B cell (primary cell): Measurements from ENCODE around the gene MED12L. TPM values are rescaled to one million over a fixed set of nuclear protein-coding genes. Genes with fewer than 3 reads are reported as not detected.

ENCODE experiments used
- ATAC-seq: fragments of 200-7000 bp; cut with Tn5 transposase; one replicate; pipeline ENCODE4 v1.10.0; 2021; ENCODE audit warnings: low read depth, mild to moderate bottlenecking, moderate number of reproducible peaks, moderate library complexity
- CTCF ChIA-PET: fragments of 350-600 bp; sonication (Branson Sonifier 250); formaldehyde crosslinking; loops from one replicate; lab custom pipeline; 2021; ENCODE audit warnings: antibody characterized with exemption, inconsistent platforms; lab: Charles Lee
- POLR2A ChIA-PET: fragments of 350-600 bp; sonication (Branson Sonifier 250); formaldehyde crosslinking; loops from one replicate; lab custom pipeline; 2021; ENCODE audit warnings: antibody characterized with exemption; lab: Charles Lee
- DNase-seq: peaks from one replicate; pipeline ENCODE4 v3.0.0; 2013
- H2AFZ ChIP-seq: 2 replicates; pipeline ENCODE4 v1.6.1; 2012; ENCODE audit warnings: mild to moderate bottlenecking, low read depth, low read length; ENCODE audit not compliant: insufficient read depth, poor library complexity, severe bottlenecking
- H3K27ac ChIP-seq, 2 donors: 1 replicate in 1 of 2; 2 replicates in 1 of 2; pipeline ENCODE4 v1.5.1; 2012 to 2013; ENCODE audit warnings: low read length in 2 of 2, mild to moderate bottlenecking in 2 of 2, moderate library complexity in 1 of 2
- H3K27me3 ChIP-seq, 4 experiments: fragments of 200-600 bp in 1 of 4; sonication (generic) in 1 of 4; replicated peaks in 1 of 4; 1 replicate in 2 of 4; 2 replicates in 2 of 4; pipeline versions ENCODE4 v1.6.1 to v1.7.0; 2013 to 2016; ENCODE audit warnings: low read length in 3 of 4, mild to moderate bottlenecking in 2 of 4, mixed read lengths in 1 of 4, moderate library complexity in 1 of 4; ENCODE audit not compliant: insufficient read depth in 4 of 4, control insufficient read depth in 3 of 4; ENCODE audit errors: control extremely low read depth in 1 of 4
- H3K36me3 ChIP-seq, 2 experiments: replicated peaks in 1 of 2; 1 replicate in 1 of 2; 2 replicates in 1 of 2; pipeline versions ENCODE4 v1.6.1 to v1.7.1; 2013; ENCODE audit warnings: low read length in 1 of 2; ENCODE audit not compliant: insufficient read depth in 2 of 2, control insufficient read depth in 1 of 2; ENCODE audit errors: control extremely low read depth in 1 of 2, extremely low read depth in 1 of 2
- H3K4me1 ChIP-seq, 2 donors: fragments of 200-600 bp in 1 of 2; sonication (generic) in 1 of 2; 1 replicate in 1 of 2; 2 replicates in 1 of 2; pipeline versions ENCODE4 v1.5.1 to v1.6.1; 2013 to 2017; ENCODE audit warnings: low read length in 2 of 2; ENCODE audit not compliant: control insufficient read depth in 2 of 2, insufficient read depth in 2 of 2
- H3K4me2 ChIP-seq: replicated peaks from 2 replicates; pipeline ENCODE3; 2012; ENCODE audit warnings: mild to moderate bottlenecking, low read depth, low read length; ENCODE audit not compliant: poor library complexity, severe bottlenecking
- H3K4me3 ChIP-seq, 5 experiments: fragments of 200-600 bp in 1 of 5; sonication (generic) in 1 of 5; 1 replicate in 3 of 5; 2 replicates in 2 of 5; pipeline versions ENCODE4 v1.5.1 to v1.7.0; 2011 to 2016; ENCODE audit warnings: low read length in 4 of 5, mild to moderate bottlenecking in 4 of 5, low read depth in 2 of 5, control low read depth in 1 of 5, moderate library complexity in 1 of 5; ENCODE audit not compliant: insufficient read depth in 1 of 5; ENCODE audit errors: control extremely low read depth in 1 of 5, extremely low read depth in 1 of 5
- H3K79me2 ChIP-seq: fragments of 200-600 bp; sonication (generic); one replicate; pipeline ENCODE4 v1.6.0; 2016; ENCODE audit warnings: low read length; ENCODE audit not compliant: control insufficient read depth, insufficient read depth
- H3K9ac ChIP-seq: fragments of 200-600 bp; sonication (generic); 2 replicates; pipeline ENCODE4 v1.6.1; 2017; ENCODE audit warnings: mild to moderate bottlenecking, low read length, moderate library complexity
- H3K9me3 ChIP-seq, 3 donors: one replicate each; pipeline versions ENCODE4 v1.6.1 to v1.7.1; 2013; ENCODE audit warnings: low read length in 2 of 3; ENCODE audit not compliant: control insufficient read depth in 2 of 3, insufficient read depth in 1 of 3; ENCODE audit errors: control extremely low read depth in 1 of 3
- H4K20me1 ChIP-seq: 2 replicates; pipeline ENCODE4 v1.6.0; 2012; ENCODE audit warnings: mild to moderate bottlenecking, low read length; ENCODE audit not compliant: insufficient read depth, control insufficient read depth, poor library complexity, severe bottlenecking
- H3K27ac Mint-ChIP-seq: one replicate; pipeline ENCODE4 v1.8.0; 2021; ENCODE audit warnings: mixed read lengths
- H3K27me3 Mint-ChIP-seq: one replicate; pipeline ENCODE4 v1.8.0; 2021; ENCODE audit warnings: mixed read lengths
- H3K4me1 Mint-ChIP-seq: one replicate; pipeline ENCODE4 v1.8.0; 2021; ENCODE audit warnings: mixed read lengths
- H3K4me3 Mint-ChIP-seq: one replicate; pipeline ENCODE4 v1.8.0; 2021; ENCODE audit warnings: mixed read lengths
- H3K9me3 Mint-ChIP-seq: one replicate; pipeline ENCODE4 v1.8.0; 2022; ENCODE audit warnings: mixed read lengths; ENCODE audit not compliant: insufficient read depth
- EZH2 ChIP-seq: IDR thresholded peaks from 2 replicates; pipeline ENCODE4 v1.6.1; 2012; ENCODE audit warnings: borderline replicate concordance, low read depth, mild to moderate bottlenecking, moderate library complexity, low read length; ENCODE audit not compliant: insufficient read depth, poor library complexity, severe bottlenecking
- WGBS: methylation state at CpG from one replicate; pipeline ENCODE4 v1.1.5; 2013; ENCODE audit warnings: missing lambda C conversion rate; ENCODE audit not compliant: insufficient coverage; 5-methylcytosine and 5-hydroxymethylcytosine counted together
- intact Hi-C: fragments of 100-400 bp; cut with micrococcal nuclease; formaldehyde crosslinking; loops from one replicate; pipeline ENCODE4 v1.10.0; 2022
- polyA plus RNA-seq: library from polyadenylated mRNA; depleted of rRNA; stranded (reverse); fragments of >200 nt; gene quantifications from 2 replicates; pipeline ENCODE4 v1.2.3, GENCODE V29; 2012
- total RNA-seq, 2 donors: library from RNA; stranded (reverse); fragments of 120-200 nt in 1 of 2; gene quantifications; 1 replicate in 1 of 2; 2 replicates in 1 of 2; pipeline versions ENCODE4 v1.2.3 to v1.2.4, GENCODE V29; 2013 to 2022
- TF ChIP-seq, protein P1 (sequence below): fragments of 200-600 bp; IDR thresholded peaks from one replicate; pipeline ENCODE4 v1.8.0; 2022; ENCODE audit warnings: antibody characterized with exemption, mild to moderate bottlenecking

Gene MED12L
- total and polyA plus RNA-seq, 2 donors (not counting 1 experiment from before 2014, with no cell fraction given): 0.07 to 0.30 TPM

DNA sequence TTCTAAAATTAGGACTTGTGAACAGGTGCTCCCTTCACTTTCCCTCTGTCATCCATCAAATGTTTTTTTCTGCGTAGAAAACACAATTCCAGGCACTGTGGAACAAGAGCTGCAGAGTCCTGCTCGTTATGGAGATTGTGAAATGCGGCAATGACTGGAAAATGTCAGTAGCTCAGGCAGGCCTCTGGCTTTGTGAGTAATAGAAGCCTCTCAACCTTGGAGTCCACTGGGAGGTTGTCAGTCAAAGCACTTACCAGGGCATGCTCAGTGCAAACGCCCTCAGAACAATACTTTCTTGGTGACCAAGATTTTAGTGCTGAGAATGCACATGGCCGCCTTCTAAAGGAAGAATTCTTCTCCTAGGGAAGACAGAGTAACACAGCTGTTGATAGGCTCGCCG lies 26.7 kb upstream of the MED12L start:
- H3K4me3 ChIP-seq: no peak overlapping the region
- no peaks in the 10 kb centered on the region for H3K9me3 Mint-ChIP-seq
- H3K79me2 ChIP-seq: no peaks in the 10 kb centered on the region
- H3K27me3 ChIP-seq: peaks cover 0 to 6% (median 0%) of the 10 kb centered on the region in 4 experiments
- ChIA-PET POLR2A (no interaction called here), CTCF (no interaction called here)
- no peak overlapping the region for H3K9ac ChIP-seq
- no peaks in the 10 kb centered on the region for H3K9me3 ChIP-seq
- H3K4me3 Mint-ChIP-seq: no peak overlapping the region
- H3K4me1 Mint-ChIP-seq: no peaks in the 10 kb centered on the region
- no peak for TF ChIP-seq EZH2
- TF ChIP-seq, protein P1, sequence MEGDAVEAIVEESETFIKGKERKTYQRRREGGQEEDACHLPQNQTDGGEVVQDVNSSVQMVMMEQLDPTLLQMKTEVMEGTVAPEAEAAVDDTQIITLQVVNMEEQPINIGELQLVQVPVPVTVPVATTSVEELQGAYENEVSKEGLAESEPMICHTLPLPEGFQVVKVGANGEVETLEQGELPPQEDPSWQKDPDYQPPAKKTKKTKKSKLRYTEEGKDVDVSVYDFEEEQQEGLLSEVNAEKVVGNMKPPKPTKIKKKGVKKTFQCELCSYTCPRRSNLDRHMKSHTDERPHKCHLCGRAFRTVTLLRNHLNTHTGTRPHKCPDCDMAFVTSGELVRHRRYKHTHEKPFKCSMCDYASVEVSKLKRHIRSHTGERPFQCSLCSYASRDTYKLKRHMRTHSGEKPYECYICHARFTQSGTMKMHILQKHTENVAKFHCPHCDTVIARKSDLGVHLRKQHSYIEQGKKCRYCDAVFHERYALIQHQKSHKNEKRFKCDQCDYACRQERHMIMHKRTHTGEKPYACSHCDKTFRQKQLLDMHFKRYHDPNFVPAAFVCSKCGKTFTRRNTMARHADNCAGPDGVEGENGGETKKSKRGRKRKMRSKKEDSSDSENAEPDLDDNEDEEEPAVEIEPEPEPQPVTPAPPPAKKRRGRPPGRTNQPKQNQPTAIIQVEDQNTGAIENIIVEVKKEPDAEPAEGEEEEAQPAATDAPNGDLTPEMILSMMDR: no peak
- no peak overlapping the region for H3K27ac Mint-ChIP-seq
- no peak overlapping the region for H3K27ac ChIP-seq
- no peaks in the 10 kb centered on the region for H3K36me3 ChIP-seq
- no peak overlapping the region for H3K4me2 ChIP-seq
- H2AFZ ChIP-seq: no peak overlapping the region
- H4K20me1 ChIP-seq: no peaks in the 10 kb centered on the region
- WGBS: 83% methylated on average over 4 of the region's 7 CpGs
- no peak for DNase-seq
- intact Hi-C loops: no loop called here
- H3K4me1 ChIP-seq: no peaks in the 10 kb centered on the region
- no peak for ATAC-seq
- peaks cover 30% of the 10 kb centered on the region for H3K27me3 Mint-ChIP-seq

DNA sequence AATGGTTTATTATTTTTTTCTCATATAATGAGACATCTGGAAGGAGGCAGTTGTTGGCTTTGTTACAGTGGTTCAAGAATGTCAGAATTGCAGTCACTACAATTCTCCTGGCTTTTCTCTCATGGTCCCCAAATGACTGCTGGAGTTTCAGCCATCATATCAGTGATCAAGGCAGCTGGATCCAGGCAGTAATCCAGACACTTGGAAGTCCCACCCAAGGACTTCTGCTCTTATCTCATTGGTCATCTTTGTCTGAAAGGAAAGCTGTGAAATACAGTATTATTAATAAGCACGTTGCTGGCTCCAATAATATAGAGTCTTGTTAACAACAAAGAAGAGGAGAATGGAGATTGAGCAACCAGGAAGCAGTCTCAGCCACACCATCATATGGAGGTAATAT lies 22.9 kb upstream of the MED12L start:
- Histone ChIP-seq H3K36me3 (no peaks in the 10 kb centered on the region), H3K79me2 (no peaks in the 10 kb centered on the region), H3K9ac (no peak overlapping the region), H4K20me1 (no peaks in the 10 kb centered on the region), H3K4me2 (no peak overlapping the region), H3K27ac (no peak overlapping the region), H3K9me3 (no peaks in the 10 kb centered on the region), H2AFZ (no peak overlapping the region), H3K4me1 (no peaks in the 10 kb centered on the region), H3K27me3 (no peaks in the 10 kb centered on the region), H3K4me3 (no peak overlapping the region)
- H3K9me3 Mint-ChIP-seq: no peaks in the 10 kb centered on the region
- intact Hi-C loops: no loop called here
- H3K27me3 Mint-ChIP-seq: peaks cover 25% of the 10 kb centered on the region
- ChIA-PET POLR2A (no interaction called here), CTCF (no interaction called here)
- DNase-seq (no peak), ATAC-seq (no peak)
- no peak for TF ChIP-seq EZH2
- TF ChIP-seq, protein P1: no peak
- no CpG with 5 or more reads among the region's 1 CpG for WGBS
- no peaks in the 10 kb centered on the region for H3K4me1 Mint-ChIP-seq
- H3K4me3 Mint-ChIP-seq: no peak overlapping the region
- H3K27ac Mint-ChIP-seq: no peak overlapping the region
